MCF 10A (cell line): ENCODE results near the gene MND1. TPM values are rescaled to one million over a fixed set of nuclear protein-coding genes. Genes with fewer than 3 reads are reported as not detected.

ENCODE experiments used
- BruUV-seq: library from RNA; stranded (reverse); fragments of 400-500 nt; replicated peaks from 2 replicates; lab custom pipeline; 2021; lab: Mats Ljungman, UMichigan
- CTCF ChIA-PET: fragments of 300-600 bp; sonication (Branson Sonifier 250); formaldehyde crosslinking; extraction: SDS; loops from one replicate; lab custom pipeline; 2021; ENCODE audit warnings: antibody characterized with exemption, inconsistent platforms; lab: Yijun Ruan, JAX
- POLR2A ChIA-PET: fragments of 300-600, 350-650 bp; sonication (Branson Sonifier 250); formaldehyde crosslinking; extraction: SDS; loops from one replicate; lab custom pipeline; 2020; ENCODE audit warnings: antibody characterized with exemption, inconsistent platforms; lab: Yijun Ruan, JAX
- DNase-seq: peaks from one replicate; pipeline ENCODE4 v3.0.0-alpha.2; 2018; ENCODE audit not compliant: unreplicated experiment
- H3K27ac Mint-ChIP-seq: one replicate; pipeline ENCODE4 v1.8.0; 2022; ENCODE audit warnings: mild to moderate bottlenecking, low read depth, mixed read lengths; ENCODE audit not compliant: unreplicated experiment
- H3K27me3 Mint-ChIP-seq: one replicate; pipeline ENCODE4 v1.8.0; 2022; ENCODE audit warnings: mixed read lengths; ENCODE audit not compliant: insufficient read depth, unreplicated experiment
- H3K36me3 Mint-ChIP-seq: one replicate; pipeline ENCODE4 v1.8.0; 2022; ENCODE audit warnings: mild to moderate bottlenecking, moderate library complexity, mixed read lengths; ENCODE audit not compliant: insufficient read depth, unreplicated experiment
- H3K4me1 Mint-ChIP-seq: one replicate; pipeline ENCODE4 v1.8.0; 2022; ENCODE audit warnings: mixed read lengths; ENCODE audit not compliant: insufficient read depth, unreplicated experiment
- H3K4me3 Mint-ChIP-seq: one replicate; pipeline ENCODE4 v1.8.0; 2022; ENCODE audit warnings: mild to moderate bottlenecking, moderate library complexity, mixed read lengths; ENCODE audit not compliant: unreplicated experiment
- H3K9me3 Mint-ChIP-seq: one replicate; pipeline ENCODE4 v1.8.0; 2022; ENCODE audit warnings: mixed read lengths; ENCODE audit not compliant: unreplicated experiment
- CTCF ChIP-seq: fragments of 200-600 bp; IDR thresholded peaks from one replicate; pipeline ENCODE4 v1.8.0; 2022; ENCODE audit warnings: antibody characterized with exemption, mild to moderate bottlenecking; ENCODE audit not compliant: unreplicated experiment
- intact Hi-C: fragments of 100-400 bp; cut with micrococcal nuclease; formaldehyde crosslinking; loops from 2 replicates; pipeline ENCODE4 v1.14.1; 2022
- total RNA-seq: library from RNA; stranded (reverse); gene quantifications from 2 replicates; pipeline ENCODE4 v1.2.3, GENCODE V29; 2022

Gene MND1
- total RNA-seq, 1 experiment from 2014 or later = 9.7 TPM

- Mint-ChIP-seq H3K27me3 (no peaks in the 10 kb centered on the region), H3K4me1 (no peaks in the 10 kb centered on the region), H3K27ac (no peak overlapping the region), H3K9me3 (peaks cover 8% of the 10 kb centered on the region), H3K4me3 (no peak overlapping the region), H3K36me3 (peaks cover 7% of the 10 kb centered on the region)
- ChIA-PET POLR2A (interaction anchor here (0.6 to 0.9 kb wide), 3 partner anchors 9 to 22 kb away, joined by 3 read pairs; no protein-coding TSS in a partner anchor), CTCF (no interaction called here)
- intact Hi-C loops = no loop called here
- no peak for TF ChIP-seq CTCF
- no peak for DNase-seq
- no TSS peak for BruUV-seq
Measured at GRCh38 chr4:153364061-153364460, 19.6 kb downstream of the MND1 start.

GRCh38 chr4:153365003-153365402 lies 20.5 kb downstream of the MND1 start:
- Mint-ChIP-seq H3K4me3 (no peak overlapping the region), H3K36me3 (peaks cover 7% of the 10 kb centered on the region), H3K9me3 (peaks cover 8% of the 10 kb centered on the region), H3K27ac (no peak overlapping the region), H3K4me1 (no peaks in the 10 kb centered on the region), H3K27me3 (no peaks in the 10 kb centered on the region)
- ChIA-PET CTCF (interaction anchor here (0.6 kb wide), 2 partner anchors 133 to 283 kb away, joined by 3 to 5 read pairs; no protein-coding TSS in a partner anchor), POLR2A (interaction anchor here (0.9 kb wide), 1 partner anchor 20 kb away, joined by 3 read pairs; no protein-coding TSS in a partner anchor)
- no peak for DNase-seq
- intact Hi-C loops = no loop called here
- no TSS peak for BruUV-seq
- no peak for TF ChIP-seq CTCF

GRCh38 chr4:153366486-153366885 lies 22.0 kb downstream of the MND1 start:
- no peak for DNase-seq
- no TSS peak for BruUV-seq
- Mint-ChIP-seq H3K4me1 (no peaks in the 10 kb centered on the region), H3K27ac (no peak overlapping the region), H3K36me3 (peaks cover 13% of the 10 kb centered on the region), H3K4me3 (no peak overlapping the region), H3K9me3 (peaks cover 8% of the 10 kb centered on the region), H3K27me3 (no peaks in the 10 kb centered on the region)
- intact Hi-C loops = no loop called here
- ChIA-PET CTCF (no interaction called here), POLR2A (interaction anchor here (0.6 kb wide), 1 partner anchor 27 kb away, joined by 3 read pairs; no protein-coding TSS in a partner anchor)
- TF ChIP-seq CTCF = no peak

GRCh38 chr4:153367092-153367491 lies 22.6 kb downstream of the MND1 start:
- no peak for TF ChIP-seq CTCF
- no peaks in the 10 kb centered on the region for H3K4me1 Mint-ChIP-seq
- H3K36me3 Mint-ChIP-seq = peaks cover 17% of the 10 kb centered on the region
- peaks cover 8% of the 10 kb centered on the region for H3K9me3 Mint-ChIP-seq
- no peak overlapping the region for H3K27ac Mint-ChIP-seq
- no peak overlapping the region for H3K4me3 Mint-ChIP-seq
- intact Hi-C loops = no loop called here
- DNase-seq = no peak
- POLR2A ChIA-PET = interaction anchor here (0.6 kb wide), 1 partner anchor 27 kb away, joined by 3 read pairs; no protein-coding TSS in a partner anchor
- H3K27me3 Mint-ChIP-seq = no peaks in the 10 kb centered on the region
- BruUV-seq = no TSS peak
- CTCF ChIA-PET = no interaction called here
